Measurements from ENCODE around the gene ZP4. TPM values are rescaled to one million over a fixed set of nuclear protein-coding genes. Genes with fewer than 3 reads are reported as not detected.

ZP4 gene
- total RNA-seq, 1 donor from 2014 or later: not detected

DNA sequence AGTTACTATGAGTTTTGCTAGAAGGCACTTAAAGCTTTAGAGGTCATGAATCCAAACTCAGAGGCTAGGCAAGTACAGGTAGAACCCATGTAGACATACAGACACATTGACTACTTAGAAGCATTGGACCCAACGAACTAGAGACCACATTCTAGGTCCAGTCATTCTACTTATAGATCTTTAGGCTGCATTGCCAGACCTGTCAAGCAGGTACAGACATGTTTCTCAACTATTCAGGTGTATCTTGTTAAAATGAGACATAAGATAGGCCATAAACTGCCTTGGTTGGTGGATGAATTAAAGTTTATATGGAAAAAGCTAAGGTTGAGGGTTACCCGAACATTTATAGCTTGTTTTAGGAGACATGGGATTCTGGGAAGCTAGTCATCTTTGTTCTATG is 6.5 kb downstream of the ZP4 start:
- Mint-ChIP-seq H3K27me3 (no peaks in the 10 kb centered on the region), H3K27ac (no peak overlapping the region), H3K4me3 (ENCODE audit: low read depth) (no peak overlapping the region), H3K4me1 (ENCODE audit: low read depth) (no peaks in the 10 kb centered on the region), H3K36me3 (ENCODE audit: insufficient read depth) (no peaks in the 10 kb centered on the region), H3K9me3 (ENCODE audit: low read depth) (no peaks in the 10 kb centered on the region)
- no peak for DNase-seq (ENCODE audit: low spot score, unreplicated experiment)
- TF ChIP-seq, protein P1, sequence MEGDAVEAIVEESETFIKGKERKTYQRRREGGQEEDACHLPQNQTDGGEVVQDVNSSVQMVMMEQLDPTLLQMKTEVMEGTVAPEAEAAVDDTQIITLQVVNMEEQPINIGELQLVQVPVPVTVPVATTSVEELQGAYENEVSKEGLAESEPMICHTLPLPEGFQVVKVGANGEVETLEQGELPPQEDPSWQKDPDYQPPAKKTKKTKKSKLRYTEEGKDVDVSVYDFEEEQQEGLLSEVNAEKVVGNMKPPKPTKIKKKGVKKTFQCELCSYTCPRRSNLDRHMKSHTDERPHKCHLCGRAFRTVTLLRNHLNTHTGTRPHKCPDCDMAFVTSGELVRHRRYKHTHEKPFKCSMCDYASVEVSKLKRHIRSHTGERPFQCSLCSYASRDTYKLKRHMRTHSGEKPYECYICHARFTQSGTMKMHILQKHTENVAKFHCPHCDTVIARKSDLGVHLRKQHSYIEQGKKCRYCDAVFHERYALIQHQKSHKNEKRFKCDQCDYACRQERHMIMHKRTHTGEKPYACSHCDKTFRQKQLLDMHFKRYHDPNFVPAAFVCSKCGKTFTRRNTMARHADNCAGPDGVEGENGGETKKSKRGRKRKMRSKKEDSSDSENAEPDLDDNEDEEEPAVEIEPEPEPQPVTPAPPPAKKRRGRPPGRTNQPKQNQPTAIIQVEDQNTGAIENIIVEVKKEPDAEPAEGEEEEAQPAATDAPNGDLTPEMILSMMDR (IDR thresholded peaks at IDR 0.05; ENCODE audit: unreplicated experiment): no peak

DNA sequence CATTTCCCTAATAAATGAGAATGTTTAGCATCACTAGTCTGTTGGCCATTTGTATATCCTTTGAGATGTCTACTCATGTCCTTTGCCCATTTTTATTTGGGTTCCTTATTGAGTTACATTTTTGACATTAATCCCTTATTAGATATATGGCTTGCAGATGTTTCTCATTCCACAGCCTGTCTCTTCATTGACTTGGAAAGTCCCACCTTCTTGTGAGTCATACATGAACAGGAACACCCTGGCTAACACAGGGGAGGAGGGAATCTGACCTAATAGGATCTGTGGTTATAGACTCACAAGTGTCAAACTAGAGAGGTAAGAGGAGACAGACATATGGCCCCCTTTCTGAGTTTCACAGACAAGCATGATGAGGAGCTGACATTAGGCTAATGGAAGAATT is 11.5 kb downstream of the ZP4 start:
- H3K27ac Mint-ChIP-seq: no peak overlapping the region
- H3K4me3 Mint-ChIP-seq (ENCODE audit: low read depth): no peak overlapping the region

DNA sequence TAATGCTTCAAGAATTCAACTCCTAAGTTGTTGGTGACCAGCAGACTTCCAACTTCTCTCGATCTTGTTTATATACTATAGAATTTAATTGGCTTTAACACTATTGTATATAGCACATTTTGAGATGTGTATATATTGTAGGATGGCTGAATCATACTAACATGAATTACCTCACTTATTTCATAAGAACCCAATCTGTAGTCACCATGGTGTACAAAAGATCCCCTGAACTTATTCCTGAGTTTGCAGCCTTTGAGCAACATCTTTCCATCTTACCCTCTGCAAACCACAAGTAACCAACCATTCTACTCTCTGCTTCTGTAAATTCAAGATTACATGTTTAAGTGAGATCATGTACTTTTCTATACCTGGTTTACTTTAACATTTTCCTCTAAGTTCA is 12.3 kb downstream of the ZP4 start:
- DNase-seq (ENCODE audit: low spot score, unreplicated experiment): no peak
- Mint-ChIP-seq H3K27me3 (peaks cover 3% of the 10 kb centered on the region), H3K36me3 (ENCODE audit: insufficient read depth) (no peaks in the 10 kb centered on the region), H3K4me1 (ENCODE audit: low read depth) (no peaks in the 10 kb centered on the region), H3K9me3 (ENCODE audit: low read depth) (no peaks in the 10 kb centered on the region), H3K27ac (no peak overlapping the region), H3K4me3 (ENCODE audit: low read depth) (no peak overlapping the region)
- TF ChIP-seq, protein P1 (IDR thresholded peaks at IDR 0.05; ENCODE audit: unreplicated experiment): no peak

More for the DNA sequence above, 11.5 kb downstream of the ZP4 start:
- Mint-ChIP-seq H3K4me1 (ENCODE audit: low read depth) (no peaks in the 10 kb centered on the region), H3K9me3 (ENCODE audit: low read depth) (no peaks in the 10 kb centered on the region), H3K27me3 (peaks cover 3% of the 10 kb centered on the region), H3K36me3 (ENCODE audit: insufficient read depth) (no peaks in the 10 kb centered on the region)
- no peak for DNase-seq (ENCODE audit: low spot score, unreplicated experiment)
- TF ChIP-seq, protein P1 (IDR thresholded peaks at IDR 0.05; ENCODE audit: unreplicated experiment): no peak

DNA sequence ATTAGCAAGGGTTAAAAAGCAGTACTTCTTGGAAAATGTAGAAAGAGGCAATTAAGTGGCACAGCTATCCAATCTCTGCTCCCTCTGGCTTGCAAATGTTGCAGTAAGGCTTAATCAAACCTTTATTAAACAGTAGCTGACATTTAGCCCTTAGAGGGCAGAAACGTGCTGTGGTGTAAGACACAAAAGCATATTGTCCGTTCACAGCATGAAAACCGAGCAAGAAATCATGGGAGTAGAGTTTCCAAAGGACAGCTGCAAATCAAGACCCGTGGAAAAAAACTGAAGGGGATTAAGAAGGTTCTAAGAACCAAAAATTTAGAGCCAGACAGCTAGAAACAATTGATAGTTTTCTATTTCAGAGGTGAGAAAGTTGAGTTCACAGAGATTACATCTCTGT is 13.1 kb downstream of the ZP4 start:
- Mint-ChIP-seq H3K27ac (no peak overlapping the region), H3K36me3 (ENCODE audit: insufficient read depth) (no peaks in the 10 kb centered on the region), H3K27me3 (peaks cover 3% of the 10 kb centered on the region), H3K4me3 (ENCODE audit: low read depth) (no peak overlapping the region), H3K9me3 (ENCODE audit: low read depth) (no peaks in the 10 kb centered on the region), H3K4me1 (ENCODE audit: low read depth) (no peaks in the 10 kb centered on the region)
- no peak for DNase-seq (ENCODE audit: low spot score, unreplicated experiment)
- TF ChIP-seq, protein P1 (IDR thresholded peaks at IDR 0.05; ENCODE audit: unreplicated experiment): no peak

DNA sequence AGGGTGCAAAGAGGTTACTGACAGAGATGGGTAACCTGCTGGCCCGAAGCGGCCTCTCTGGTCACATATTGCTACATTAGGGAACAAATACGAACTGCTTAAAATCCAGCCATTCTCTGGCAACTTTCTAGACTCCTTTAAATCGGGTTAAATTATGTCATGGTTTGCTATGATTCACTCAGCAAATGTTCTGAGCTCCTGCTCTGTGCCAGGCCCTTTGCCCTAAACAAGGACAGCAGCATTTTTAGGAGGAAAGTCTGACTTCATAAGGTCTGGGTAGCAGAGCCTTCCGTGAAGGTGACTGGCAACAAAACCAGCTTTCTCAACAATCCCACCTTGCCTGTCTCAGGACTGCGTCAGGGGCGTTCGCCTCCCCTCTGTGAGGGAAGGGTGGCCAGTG is 15.4 kb downstream of the ZP4 start:
- Mint-ChIP-seq H3K27ac (no peak overlapping the region), H3K27me3 (peaks cover 3% of the 10 kb centered on the region), H3K36me3 (ENCODE audit: insufficient read depth) (no peaks in the 10 kb centered on the region), H3K4me3 (ENCODE audit: low read depth) (no peak overlapping the region), H3K9me3 (ENCODE audit: low read depth) (no peaks in the 10 kb centered on the region), H3K4me1 (ENCODE audit: low read depth) (no peaks in the 10 kb centered on the region)
- no peak for DNase-seq (ENCODE audit: low spot score, unreplicated experiment)
- TF ChIP-seq, protein P1 (IDR thresholded peaks at IDR 0.05; ENCODE audit: unreplicated experiment): no peak

All from progenitor cell of endocrine pancreas (in vitro differentiated cells).